Measurements from ENCODE around the gene NMNAT3.

GRCh38 chr3:139705631-139706030 lies 27.9 kb upstream of the NMNAT3 start:
- TF ChIP-seq CTCF (IDR thresholded peaks at IDR 0.05) (no peak), POLR2A (IDR thresholded peaks at IDR 0.05) (no peak)

Data from thyroid gland (tissue), 4 donors.